Uterus (tissue), 2 donors: Measurements from ENCODE around the gene ZNF48.

ENCODE experiments used
- POLR2A ChIP-seq, 2 donors: fragments of 450-650 bp; IDR thresholded peaks; one replicate each; pipeline ENCODE4 v1.6.1; 2016; ENCODE audit warnings: antibody characterized with exemption in 2 of 2, mild to moderate bottlenecking in 1 of 2, moderate library complexity in 1 of 2
- TF ChIP-seq, protein P1 (sequence below), 4 experiments: fragments of 200-600 bp in 2 of 4; fragments of 450-650 bp in 2 of 4; sonication (generic) in 2 of 4; IDR thresholded peaks; one replicate each; pipeline ENCODE4 v1.5.1; 2016 to 2019; ENCODE audit warnings: antibody characterized with exemption in 4 of 4, mild to moderate bottlenecking in 2 of 4, moderate library complexity in 1 of 4

DNA sequence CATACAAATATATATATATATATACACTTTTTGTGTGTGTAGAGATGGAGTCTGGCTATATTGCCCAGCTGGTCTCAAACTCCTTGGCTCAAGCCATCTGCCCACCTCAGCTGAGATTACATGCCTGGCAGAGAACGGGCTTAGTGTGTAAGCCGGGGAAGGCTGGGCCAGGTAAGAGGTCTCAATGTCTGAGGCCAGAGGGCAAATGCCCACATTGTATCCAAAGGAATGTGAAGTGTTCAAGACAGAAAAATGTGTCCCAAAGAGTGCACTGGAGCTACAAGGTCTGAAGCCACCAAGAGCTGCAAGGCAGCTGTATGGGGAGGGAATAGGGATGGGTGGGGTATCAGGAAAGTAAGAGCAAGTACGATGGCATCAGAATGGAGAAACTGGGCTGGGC is 48.9 kb upstream of the ZNF48 start:
- TF ChIP-seq, protein P1, sequence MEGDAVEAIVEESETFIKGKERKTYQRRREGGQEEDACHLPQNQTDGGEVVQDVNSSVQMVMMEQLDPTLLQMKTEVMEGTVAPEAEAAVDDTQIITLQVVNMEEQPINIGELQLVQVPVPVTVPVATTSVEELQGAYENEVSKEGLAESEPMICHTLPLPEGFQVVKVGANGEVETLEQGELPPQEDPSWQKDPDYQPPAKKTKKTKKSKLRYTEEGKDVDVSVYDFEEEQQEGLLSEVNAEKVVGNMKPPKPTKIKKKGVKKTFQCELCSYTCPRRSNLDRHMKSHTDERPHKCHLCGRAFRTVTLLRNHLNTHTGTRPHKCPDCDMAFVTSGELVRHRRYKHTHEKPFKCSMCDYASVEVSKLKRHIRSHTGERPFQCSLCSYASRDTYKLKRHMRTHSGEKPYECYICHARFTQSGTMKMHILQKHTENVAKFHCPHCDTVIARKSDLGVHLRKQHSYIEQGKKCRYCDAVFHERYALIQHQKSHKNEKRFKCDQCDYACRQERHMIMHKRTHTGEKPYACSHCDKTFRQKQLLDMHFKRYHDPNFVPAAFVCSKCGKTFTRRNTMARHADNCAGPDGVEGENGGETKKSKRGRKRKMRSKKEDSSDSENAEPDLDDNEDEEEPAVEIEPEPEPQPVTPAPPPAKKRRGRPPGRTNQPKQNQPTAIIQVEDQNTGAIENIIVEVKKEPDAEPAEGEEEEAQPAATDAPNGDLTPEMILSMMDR (IDR thresholded peaks at IDR 0.05) = no peak
- TF ChIP-seq POLR2A (IDR thresholded peaks at IDR 0.05) = no peak
